OCI-M2 (cell line): Measurements from ENCODE around the gene MLXIP.
"Not testable (repeated sequence)": the region's sequence is repeated elsewhere in the genome, so short reads cannot be mapped to it uniquely, and the experiment has no call there.

Source experiments
- DNase-seq: peaks from one replicate; lab custom pipeline; 2025; ENCODE audit not compliant: unreplicated experiment; lab: John Stamatoyannopoulos, UW

Gene MLXIP

DNA sequence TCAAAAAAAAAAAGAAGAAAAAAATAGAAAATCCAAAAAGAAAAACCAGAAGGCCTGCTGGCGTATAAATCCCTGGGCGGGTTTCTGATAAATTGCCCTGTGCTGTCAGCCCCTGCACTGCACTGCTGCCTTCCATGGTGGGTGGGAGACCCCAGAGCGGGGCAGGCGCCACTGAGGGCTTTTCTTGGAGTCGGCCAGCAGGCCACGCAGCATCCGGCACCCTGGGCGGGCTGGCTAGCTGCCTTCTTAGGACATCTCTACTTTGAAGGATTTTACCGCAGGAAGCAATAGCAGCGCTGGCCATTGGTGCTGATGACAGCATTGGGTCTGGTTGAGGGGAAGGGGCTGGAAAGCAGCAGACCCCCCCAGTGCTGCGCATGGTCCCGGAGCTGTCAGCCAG is 66.3 kb downstream of the MLXIP start:
- no peak for DNase-seq

DNA sequence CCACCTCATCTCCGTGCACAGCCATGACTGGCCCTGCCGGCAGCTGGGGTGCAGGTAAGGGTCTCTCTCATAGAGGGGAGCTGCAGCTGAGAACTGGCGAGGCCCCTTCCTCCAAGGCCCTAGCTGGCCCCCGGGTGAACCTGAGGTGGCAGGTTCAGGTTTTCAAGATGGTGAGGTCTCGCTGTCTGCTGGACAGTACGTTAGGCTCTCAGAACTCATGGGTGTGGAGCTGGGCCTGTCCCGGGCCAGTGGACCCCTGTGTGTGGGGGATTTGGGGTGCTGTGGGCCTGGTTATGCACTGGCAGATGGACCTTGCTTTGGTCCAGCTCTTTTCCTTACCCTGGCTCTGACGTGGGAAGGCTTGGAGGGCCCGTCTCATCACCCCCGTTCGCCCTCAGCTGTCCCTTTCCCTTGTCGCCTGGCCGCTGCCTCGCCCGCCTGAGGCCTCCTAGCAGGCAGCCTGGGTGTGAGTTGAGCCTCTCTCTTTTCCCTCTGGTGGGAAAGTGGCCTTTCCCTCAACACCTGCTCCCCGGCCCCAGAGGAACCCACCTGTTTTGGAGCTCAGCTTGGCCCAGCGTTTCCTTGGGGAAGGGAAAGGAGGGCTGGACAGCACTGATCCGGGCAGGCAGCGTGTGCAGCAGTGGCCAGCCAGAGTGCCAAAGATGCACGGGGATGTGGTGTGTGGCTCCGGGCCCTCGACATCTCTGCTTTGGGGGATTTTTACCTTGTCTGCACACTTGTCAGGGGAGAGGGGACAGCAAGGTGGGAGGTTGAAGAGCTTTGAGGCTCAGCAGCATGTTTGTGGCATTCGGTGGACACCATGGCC is 67.2 kb downstream of the MLXIP start:
- DNase-seq, result no peak

GRCh38 chr12:122147514-122148290 is 69.1 kb downstream of the MLXIP start:
- no peak for DNase-seq

- DNase-seq, result no peak
Observed at GRCh38 chr12:122148657-122149056, 70.1 kb downstream of the MLXIP start.

DNA sequence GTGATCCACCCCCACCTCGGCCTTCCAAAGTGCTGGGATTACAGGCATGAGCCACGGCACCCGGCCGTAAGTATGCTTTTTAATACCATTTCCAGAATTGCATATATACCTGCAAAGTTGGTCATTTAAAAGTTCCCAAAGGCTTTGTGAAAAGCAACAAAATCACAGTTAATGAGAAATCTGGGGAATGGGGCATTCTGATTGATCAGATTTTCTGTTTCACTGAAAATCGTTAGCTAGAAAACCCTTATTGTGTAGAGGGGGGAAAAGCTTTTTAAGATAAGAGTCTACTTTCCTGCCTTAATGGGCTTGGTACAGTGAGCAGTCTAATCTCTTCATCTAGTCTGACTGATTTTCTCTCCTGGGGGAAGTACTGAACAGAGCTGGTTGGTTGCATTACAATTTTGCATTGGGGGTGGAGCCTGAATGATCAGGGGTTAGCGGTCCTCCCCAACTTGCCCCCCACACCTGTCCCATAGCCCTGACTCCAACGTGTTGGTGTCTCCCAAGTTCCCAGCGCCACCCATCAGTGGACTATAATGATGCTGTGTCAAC is 71.6 kb downstream of the MLXIP start:
- DNase-seq, result no peak

DNA sequence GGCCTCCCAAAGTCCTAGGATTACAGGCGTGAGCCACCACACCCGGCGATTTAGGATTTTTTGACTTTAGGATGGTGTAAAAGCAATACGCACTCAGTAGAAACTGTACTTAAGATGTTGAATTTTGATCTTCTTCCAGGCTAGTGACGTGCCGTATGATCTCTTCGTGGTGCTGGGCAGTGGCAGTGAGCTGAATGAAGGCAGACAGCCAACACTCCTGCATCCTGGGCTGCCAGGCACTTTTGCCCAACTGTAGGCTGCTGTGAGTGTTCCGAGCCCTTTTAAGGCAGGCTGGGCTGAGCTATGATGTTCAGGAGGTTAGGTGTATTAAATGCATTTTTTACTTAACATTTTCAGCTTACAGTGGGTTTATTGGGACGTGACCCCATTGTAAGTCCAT is 74.2 kb downstream of the MLXIP start:
- no peak for DNase-seq

GRCh38 chr12:122155705-122156104 is 77.1 kb downstream of the MLXIP start:
- no peak for DNase-seq

- no peak for DNase-seq
Observed at GRCh38 chr12:122158700-122159285, 80.2 kb downstream of the MLXIP start.

DNA sequence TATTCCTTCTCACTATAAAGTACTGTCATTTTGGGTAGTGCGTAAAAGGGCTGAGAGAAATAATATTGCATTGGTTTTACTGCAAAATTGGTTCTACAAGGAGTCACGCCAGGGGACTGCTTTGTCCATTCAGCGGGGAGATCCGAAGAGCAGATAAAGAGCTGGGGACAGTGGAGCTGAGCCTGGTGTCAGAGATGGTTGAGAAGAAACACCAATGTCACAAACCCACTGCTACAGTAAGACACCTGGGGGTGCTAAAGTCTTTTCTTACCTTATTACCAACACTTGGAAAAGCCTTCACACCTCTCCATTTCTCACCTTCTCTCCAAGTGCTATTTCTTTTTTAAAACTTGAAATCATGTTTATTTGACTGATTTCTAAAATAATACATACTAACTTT is 81.3 kb downstream of the MLXIP start:
- no peak for DNase-seq

- DNase-seq, result no peak
Observed at GRCh38 chr12:122160761-122161160, 82.2 kb downstream of the MLXIP start.

DNA sequence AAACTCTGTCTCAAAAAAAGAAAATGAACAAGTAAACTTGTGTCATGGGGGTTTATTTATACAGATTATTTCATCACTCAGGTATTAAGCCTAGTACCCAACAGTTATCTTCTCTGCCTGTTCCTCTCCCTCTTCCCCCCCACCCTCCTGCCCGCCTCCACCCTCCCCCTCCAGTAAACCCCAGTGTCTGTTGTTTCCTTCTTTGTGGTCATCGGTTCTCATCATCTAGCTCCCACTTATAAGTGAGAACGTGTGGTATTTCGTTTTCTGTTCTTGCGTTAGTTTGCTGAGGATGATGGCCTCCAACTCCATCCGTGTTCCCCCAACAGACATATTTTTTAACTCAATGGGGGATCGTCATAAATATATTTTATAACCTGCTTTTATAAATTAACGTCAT is 83.1 kb downstream of the MLXIP start:
- DNase-seq, result no peak

DNA sequence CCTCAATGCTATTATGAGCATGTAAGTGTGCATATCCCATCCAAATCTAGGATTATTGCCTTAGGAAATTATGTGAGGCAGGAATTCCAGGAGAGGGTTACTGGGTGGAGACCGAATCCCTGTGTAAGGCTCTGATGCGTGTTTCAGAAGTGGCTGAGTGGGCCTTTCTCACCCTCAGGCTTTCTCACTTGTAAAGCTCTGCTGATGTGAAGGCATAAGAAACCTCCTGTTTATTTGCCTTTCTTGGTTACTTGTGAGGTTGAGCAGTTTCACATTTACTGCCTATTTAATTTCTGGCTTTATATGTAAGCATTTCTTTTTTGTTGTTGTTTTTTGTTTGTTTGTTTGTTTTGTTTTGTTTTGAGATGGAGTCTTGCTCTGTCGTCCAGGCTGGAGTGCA is 84.4 kb downstream of the MLXIP start:
- no peak for DNase-seq

- no peak for DNase-seq
Observed at GRCh38 chr12:122166422-122167349, 88.1 kb downstream of the MLXIP start.

- no peak for DNase-seq
Observed at GRCh38 chr12:122167356-122167925, 88.9 kb downstream of the MLXIP start.

GRCh38 chr12:122168492-122168891 is 89.9 kb downstream of the MLXIP start:
- DNase-seq, result no peak

GRCh38 chr12:122171399-122171798 is 92.8 kb downstream of the MLXIP start:
- DNase-seq, result no peak

GRCh38 chr12:122172262-122172939 is 93.8 kb downstream of the MLXIP start:
- DNase-seq, result no peak

DNA sequence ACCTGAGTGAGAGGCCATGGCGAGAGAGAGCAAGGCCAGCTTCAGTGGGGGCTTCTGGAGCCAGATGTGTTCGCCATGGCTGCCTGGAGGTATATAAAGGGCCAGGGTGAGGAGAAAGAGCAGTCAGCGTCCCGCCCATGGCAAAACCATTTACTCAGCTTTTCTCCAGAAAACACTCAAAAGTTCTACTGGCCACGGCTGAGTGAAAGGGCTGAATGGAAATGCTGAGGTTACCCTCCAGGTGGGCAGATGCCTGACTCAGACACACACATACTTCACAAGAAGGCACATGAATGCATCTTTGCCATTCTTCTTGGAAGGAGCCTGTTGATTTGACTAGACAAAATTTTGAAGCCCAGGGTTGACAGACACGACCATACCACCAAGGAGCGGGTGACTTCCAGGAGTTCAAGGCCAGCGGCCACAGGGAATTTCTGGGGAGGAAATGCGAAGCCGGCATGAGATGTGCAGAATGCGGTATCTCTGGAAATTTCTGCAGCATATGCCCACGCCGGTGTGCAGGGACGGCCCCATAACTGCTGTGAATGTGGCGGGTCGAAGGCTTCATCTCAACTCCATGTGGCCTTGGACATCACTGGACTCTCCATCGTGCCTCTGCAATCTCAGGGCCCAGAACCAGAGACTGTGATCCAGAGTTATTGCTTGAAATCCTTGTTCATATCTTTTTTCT is 95.7 kb downstream of the MLXIP start, which contains the start of gene IL31:
Gene IL31 (minus strand): TSS at position 67 of the 691 bp plus-strand sequence. CDS start 49 bp downstream, at position 18.
- no peak for DNase-seq

DNA sequence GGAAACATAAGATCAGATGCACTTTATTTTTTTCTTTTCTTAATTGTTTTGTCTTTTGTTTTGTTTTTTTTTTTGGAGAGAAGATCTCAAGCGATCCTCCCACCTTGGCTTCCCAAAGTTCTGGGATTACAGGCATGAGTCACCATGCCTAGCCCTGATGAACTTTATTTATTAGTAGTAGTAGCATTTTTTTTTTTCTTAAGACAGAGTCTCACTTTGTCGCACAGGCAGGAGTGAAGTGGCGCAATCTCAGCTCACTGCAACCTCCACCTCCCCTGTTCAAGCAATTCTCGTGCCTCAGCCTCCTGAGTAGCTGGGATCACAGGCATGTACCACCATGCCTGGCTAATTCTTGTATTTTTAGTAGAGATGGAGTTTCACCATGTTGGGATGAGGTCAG is 97.9 kb downstream of the MLXIP start:
- not testable (repeated sequence) for DNase-seq
